HG03280 (cell line): Measurements from ENCODE around the gene DDX59.

Experiments
- ATAC-seq: cut with Tn5 transposase; IDR thresholded peaks from one replicate; pipeline ENCODE4 v1.9.1; 2021; ENCODE audit warnings: mild to moderate bottlenecking, moderate library complexity; ENCODE audit not compliant: unreplicated experiment

The DDX59 gene

DNA sequence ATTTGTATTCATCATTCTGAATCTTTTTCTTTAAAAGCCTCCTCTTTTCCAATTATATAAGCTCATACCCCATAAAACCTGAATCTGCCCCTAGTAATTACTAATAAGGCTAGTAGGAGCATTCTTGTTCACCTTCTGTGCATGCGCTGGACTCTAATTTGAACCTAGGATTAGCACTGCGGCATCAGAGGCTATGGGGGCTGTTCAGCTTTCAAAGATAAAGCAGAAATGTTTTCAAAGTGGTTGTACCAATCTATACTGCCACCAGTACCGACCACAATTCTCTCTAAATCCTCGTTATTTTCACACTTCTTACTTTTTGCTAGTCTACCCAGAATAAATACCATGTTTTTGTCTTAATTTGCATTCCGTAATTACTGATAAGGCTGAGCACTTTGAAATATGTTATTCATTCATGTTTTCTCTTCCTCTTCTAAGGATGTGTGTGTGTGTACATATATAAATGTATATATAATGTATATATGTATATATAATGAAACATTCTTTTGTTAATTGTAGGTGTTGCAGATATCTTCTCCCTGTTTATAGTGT is 1.6 kb upstream of the DDX59 start:
- no peak for ATAC-seq

DNA sequence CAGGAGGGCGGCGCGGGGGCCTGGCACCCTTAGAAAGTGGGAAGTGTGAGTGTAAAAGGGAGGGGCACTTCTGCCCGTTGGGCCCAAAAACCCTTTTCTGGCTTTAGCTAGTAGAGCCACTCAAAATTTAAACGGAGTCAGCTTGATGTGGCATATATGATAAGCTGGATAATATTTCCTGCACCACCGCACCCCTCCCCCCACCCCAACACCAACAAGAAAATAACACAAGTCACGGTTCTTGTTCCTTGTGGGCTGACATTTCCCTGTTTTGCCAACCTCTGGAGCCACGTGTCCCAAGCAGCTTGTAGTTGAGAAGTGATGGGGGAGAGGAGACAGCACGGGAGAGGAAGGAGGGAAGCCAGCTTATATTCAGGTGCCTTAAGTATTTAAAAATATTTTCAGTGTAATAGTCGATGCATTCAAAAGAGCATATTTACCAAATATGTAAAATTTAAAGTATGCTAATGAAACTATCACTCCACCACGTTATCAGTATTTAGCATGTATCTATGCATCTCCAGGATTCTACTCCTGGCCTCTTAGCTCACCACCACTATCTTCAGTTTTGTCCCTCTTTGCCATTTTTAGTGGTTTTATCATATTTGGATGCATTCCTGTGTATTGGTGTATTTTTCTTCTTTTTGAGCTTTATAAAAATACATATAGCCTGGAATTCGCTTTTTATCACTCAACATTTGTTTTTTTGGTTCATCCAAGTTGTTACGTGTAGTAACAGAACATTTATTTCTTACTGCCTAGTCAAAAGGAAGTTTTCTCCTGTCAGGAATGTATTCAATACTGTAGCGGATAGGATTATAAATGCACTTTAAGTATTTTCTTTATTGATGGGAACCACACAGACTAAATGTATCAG is 773 bp upstream of the DDX59 start:
- ATAC-seq, result no peak

DNA sequence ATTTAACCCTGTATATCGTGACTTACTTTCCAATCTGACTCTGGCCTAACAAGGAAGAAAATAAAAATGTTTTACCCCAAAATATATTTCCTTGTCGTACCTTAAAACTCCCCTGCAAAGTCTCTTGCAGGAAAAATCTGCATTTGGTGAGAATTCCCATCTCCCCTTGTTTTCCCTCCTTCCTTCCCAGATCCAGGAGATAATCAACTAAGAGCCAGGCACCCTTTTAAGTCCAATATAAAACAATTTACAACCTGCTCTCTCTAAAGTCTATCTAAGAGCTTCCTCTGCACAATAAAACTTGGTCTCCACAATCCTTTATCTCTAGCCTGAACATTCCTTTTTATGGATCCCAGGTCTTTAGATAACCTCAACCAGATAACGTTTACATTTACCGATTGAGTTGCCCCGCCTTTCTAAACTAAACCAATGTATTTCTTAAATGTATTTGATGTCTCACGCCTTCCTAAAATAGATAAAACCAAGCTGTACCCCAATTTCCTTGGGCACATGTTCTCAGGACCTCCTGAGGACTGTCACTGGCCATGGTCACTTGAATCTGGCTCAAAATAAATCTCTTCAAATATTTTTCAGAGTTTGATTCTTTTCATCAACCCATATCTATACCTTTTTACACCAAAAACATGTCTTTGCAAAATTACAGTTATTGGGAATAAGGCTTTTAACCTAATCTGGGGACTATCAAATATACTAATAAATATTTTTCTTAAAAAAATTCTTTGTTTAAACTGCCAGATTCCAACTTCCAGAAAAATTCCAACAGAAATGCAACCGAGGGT is 993 bp downstream of the DDX59 start:
- no peak for ATAC-seq

DNA sequence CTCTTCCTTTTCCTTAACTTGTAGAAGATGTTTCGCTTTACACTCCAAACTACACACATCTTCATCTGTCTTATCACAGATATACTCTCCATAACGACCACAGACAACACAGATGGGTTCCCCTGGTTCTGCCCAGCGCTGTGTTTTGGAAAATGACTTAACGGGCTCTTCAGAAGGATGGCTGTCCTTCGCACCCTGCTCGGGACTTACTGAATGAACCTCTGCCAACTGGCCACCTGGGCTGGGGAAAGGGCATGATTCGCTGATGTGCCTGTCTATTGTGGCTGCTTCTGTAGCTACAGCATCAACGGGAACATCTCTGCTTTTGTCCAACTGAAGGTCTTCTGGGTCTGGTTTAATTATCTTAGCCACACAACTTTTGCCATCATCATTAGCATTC is 3.4 kb downstream of the DDX59 start:
- no peak for ATAC-seq

GRCh38 chr1:200665861-200666260 is 3.8 kb downstream of the DDX59 start:
- ATAC-seq, result no peak

- ATAC-seq, result no peak
Observed at GRCh38 chr1:200660719-200661118, 9.0 kb downstream of the DDX59 start.

GRCh38 chr1:200659269-200659668 is 10.4 kb downstream of the DDX59 start:
- ATAC-seq, result no peak

DNA sequence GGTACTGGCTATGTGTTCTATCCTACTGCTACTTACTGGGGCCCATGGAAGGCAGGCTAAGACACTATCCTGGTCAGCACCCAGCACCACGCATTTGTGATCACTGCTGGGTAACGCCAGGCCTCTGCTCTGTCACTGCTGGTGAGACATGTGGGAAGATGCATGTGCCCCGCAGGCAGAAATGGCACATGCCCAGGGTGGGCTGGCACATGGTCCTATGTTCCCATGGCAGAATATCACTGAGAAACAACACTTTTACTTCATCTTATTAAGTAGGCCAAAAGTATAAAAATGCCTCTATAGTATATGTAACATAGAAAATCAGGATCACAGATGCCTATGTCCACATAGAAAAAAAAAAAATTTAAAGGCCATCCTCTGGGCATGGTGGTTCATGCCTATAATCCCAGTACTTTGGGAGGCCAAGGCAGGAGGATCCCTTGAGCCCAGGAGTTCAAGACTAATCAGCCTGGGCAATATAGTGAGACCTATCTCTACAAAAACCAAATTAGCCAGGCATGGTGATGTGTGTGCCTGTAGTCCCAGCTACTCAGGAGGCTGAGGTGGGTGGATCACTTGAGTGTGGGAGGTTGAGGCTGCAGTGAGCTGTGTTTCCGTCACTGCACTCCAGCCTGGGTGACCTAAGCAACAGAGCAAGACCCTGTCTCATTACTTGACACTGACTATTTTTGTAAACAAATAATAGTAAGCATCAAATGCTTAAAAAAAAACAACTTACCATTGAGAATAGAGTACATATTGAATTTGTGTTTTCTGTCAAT is 11.5 kb downstream of the DDX59 start:
- ATAC-seq, result no peak

GRCh38 chr1:200654660-200655059 is 15.0 kb downstream of the DDX59 start:
- peak; percentile 93 for ATAC-seq

DNA sequence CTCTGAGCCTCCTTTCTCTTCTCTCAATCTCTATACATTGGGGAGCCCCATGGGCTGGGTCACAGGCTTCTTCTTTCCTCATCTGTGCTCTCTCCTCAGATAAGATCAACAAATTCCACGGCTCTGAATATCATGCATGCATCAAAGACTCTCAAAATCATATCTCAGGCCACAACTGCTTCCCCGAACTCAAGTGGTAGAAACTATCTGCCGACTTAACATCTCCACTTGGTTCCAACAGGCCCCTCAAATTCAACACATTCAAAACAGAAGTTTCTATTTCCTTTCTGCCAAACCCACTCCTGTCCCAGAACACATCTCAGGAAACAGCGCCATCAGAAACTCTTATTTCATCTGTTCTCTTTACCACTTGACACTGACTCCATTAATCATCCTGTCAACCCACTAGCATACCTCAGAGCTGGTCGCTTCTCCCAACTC is 16.7 kb downstream of the DDX59 start:
- no peak for ATAC-seq

DNA sequence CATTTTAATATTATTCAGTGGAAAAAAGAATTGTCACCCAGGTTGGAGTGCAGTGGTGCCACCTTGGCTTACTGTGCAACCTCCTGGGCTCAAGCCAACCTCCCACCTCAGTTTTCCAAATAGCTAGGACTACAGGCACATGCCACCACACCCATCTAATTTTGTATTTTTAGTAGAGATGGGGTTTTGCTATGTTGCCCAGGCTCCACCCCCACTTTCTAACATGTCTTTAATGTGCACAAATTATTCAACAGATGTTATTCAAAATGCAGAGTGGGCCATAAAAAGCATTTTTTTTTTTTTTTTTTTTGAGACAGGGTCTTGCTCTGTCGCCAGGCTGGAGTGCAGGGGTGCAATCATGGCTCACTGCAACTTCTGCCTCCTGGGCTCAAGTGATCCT is 17.3 kb downstream of the DDX59 start:
- no peak for ATAC-seq

DNA sequence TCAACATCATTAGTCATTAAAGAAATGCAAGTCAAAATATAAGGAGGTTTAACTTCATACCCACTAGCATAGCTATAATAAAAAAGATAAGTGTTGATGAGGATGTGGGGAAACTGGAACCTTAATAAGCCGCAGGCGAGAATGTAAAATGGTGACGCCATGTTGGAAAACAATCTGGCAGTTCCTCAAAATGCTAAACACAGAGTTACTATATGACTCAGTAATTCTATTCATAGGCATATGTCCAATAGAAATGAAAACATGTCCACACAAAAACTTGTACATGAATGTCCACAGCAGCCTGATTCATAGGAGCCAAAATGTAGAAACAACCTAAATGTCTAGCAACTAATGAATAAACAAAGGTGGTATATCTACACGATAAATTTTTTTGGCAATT is 23.2 kb downstream of the DDX59 start:
- no peak for ATAC-seq

GRCh38 chr1:200644021-200644420 is 25.7 kb downstream of the DDX59 start:
- ATAC-seq, result no peak

DNA sequence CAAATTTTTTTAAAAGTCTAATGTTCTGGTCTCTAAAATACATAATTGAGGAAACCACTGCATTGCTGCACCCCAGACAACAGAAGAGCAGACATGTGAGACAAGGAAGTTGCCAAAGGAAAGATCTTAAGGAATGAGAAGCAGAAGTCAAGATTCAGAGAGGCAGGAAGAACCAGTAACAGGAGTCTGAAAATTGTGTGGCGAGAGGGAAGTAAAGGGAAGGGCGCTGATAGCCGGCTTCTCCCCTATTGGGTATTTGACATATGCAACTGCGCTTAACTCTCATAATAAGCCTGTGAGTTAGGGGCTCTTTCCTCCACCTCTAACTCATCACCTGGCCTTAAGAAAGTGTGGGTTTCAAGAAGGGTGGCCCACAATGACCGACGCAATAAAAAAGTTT is 27.2 kb downstream of the DDX59 start:
- ATAC-seq, result no peak

DNA sequence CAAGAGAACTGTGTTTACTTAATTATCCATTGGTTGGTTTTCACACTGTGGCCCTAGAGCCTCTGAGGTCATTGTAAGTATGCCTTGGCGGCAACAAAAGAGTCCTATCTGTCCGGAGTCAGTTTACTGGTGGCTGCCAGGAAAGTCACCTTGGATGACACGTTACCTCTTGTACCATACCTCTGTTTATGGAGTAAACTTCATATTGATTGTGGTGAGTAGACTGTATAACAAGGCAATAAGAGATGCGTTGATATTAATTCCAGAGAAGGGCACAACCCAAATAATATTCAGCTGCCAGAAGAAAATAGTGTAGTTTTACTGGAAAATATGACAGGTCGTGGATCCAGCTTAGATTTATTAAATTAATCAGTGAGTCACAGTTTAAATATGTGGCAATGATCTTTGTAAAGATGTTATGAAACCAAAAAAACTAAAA is 28.7 kb downstream of the DDX59 start:
- ATAC-seq, result no peak

DNA sequence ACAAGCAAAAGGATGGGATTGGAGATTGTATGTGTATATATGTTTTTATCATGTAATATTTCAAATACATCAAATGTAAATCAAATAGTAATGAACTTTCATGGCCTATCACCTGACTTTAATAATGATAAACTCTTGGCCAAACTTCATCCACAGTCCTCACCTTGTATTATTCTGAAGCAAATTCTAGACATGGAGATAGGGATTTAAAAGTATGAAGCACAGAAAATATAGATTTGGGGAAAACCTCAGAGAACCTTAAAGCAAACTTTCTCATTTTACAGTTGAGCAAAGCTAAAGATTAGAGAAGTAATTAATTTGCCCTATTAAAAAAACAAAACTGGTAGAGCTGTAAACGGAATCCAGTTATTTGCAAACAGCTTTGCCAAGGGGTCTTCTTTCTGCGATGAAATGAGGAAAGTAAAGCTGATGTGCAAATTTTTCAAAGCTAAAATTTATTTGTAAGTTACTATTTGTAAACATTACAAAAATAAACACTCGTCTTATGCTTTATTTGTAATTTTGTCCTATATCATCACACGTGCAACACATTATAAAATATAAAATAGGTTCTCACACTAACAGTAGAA is 29.2 kb downstream of the DDX59 start:
- ATAC-seq, result no peak

DNA sequence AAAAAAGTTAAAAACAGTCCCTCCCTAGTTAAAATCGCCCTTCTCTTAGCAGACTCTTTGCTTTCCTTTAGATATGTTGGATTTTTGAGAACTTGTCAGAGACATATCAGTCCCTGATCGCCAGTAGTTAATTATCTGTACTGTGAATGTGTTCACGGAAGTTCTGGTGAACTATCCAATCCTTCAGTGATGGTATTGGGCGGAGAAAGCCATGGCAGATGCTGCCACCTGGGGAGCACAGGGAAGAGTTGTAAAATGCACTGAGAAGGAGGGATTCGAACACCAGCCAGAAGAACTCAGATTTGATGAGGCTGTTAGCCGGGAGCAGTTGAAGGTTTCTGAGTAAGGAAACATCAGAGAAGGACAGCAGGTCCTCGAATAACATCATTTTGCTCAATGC is 31.6 kb downstream of the DDX59 start:
- ATAC-seq, result no peak

DNA sequence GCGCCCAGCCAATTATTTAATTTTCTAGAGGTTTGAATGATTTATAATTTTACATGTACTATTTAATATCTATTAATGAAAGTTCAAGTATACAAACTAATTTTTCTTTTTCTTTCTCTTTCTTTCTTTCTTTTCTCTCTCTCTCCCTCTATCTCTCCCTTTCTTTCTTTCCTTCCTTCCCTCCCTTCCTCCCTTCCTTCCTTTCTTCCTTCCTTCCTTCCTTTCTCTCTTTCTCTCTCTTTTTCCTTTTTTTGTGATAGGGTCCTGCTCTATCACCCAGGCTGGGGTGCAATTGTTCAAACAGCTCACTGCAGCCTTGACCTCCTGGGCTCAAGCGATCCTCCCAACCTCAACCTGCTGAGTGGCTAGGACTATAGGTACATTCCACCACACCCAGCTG is 33.0 kb downstream of the DDX59 start:
- no peak for ATAC-seq

DNA sequence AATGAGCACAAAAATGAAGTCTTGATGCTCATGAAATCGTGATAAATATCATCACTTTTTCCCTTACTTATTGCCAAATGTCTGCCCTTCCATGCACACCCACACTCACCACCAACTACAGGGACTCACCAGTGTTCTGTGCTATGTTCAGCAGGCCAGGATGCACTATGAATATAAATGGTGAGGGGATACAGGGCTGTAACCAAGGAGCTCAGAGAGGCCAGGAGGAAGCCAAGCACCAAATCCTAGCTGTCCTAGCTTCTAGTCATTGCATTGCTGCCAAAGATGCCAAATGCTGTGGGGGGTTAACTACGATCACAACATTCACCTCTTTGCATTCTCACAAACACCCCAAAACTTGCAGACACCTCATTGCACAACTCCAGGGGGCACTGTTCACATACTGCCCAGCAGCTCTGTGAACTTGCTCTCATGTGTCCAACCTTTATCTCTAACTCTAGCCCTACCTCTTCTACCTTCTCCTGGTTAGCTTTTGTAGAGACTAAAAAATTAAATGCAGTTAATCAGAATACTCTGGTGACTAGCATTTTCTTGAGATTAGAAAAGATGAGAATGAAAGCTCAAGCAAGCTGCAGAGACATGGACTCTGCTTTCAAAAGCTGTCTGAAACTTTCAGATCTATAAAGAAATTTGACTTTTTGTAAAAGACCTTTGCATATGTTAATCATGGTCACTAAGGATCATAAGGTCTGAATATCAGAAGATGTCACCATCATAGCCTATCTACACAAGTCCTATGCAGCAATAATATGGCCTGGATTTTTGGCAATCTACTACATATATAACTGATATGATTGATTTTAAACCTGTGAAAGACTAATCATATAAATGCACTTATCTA is 35.2 kb downstream of the DDX59 start:
- ATAC-seq, result no peak

- no peak for ATAC-seq
Observed at GRCh38 chr1:200631375-200631774, 38.3 kb downstream of the DDX59 start.
